ENCODE measurements around the gene TNS1. TPM values are rescaled to one million over a fixed set of nuclear protein-coding genes. Genes with fewer than 3 reads are reported as not detected.

The TNS1 gene
- total RNA-seq, 1 experiment from 2014 or later = 3.4 TPM

DNA sequence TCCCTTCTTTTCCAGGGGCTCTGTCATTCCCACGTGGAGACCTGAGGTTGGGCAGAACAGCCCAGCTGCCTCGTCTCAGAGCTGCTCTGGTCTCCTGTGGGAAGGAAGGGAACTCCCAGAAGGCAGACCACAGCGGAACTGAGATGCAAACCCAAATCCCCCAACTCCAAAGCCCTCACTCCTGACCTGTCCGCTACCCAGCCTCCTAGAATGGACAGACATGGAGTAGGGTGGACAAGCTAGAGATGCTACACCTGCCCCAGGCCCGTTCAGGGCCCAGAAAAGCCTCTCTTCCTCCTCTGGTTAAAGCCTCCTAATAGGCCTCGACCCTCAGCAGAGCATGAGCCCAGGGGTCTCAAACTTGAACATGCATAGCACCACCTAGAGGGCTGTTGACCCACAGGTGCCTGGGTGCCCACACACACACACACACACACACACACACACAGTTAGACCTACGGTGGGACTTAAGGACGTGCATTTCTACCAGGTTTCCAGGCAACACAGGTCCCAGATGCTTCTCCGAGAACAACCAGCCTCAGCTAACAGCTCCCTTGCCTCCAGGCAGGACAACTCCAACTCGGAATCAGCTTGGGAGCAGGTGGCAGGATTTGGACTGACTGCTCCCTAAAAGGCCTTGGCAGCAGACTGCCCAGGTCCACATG, 93.5 kb downstream of the TNS1 start:
- H3K4me1 Mint-ChIP-seq = peaks cover 15 to 43% of the 10 kb centered on the region in 2 experiments
- no peaks in the 10 kb centered on the region for H4K20me1 ChIP-seq (ENCODE audit: control insufficient read depth, insufficient read depth, insufficient read length)
- H3K27ac Mint-ChIP-seq = peak overlapping the region in 1 of 3 experiments; percentile 68; a peak in 1 of 7 replicates

More for the DNA sequence above, 93.5 kb downstream of the TNS1 start:
- no peak overlapping the region for H2BK120ac ChIP-seq (ENCODE audit: low read depth, low read length, poor library complexity, severe bottlenecking)
- H3K27me3 ChIP-seq (ENCODE audit: insufficient read depth, low read length) = no peaks in the 10 kb centered on the region
- H3K56ac ChIP-seq (ENCODE audit: insufficient read length, low read depth, low read length) = no peak overlapping the region
- H2AK5ac ChIP-seq (ENCODE audit: insufficient read length, low read length) = no peak overlapping the region
- H3T11ph ChIP-seq (ENCODE audit: low read length) = no peak overlapping the region
- H2BK15ac ChIP-seq (ENCODE audit: low read depth, low read length) = no peak overlapping the region
- no peaks in the 10 kb centered on the region for H3K9me3 ChIP-seq (ENCODE audit: control insufficient read depth, low read depth, low read length)
- H3K4me2 ChIP-seq (ENCODE audit: insufficient read depth, insufficient read length, low read length) = no peak overlapping the region
- Mint-ChIP-seq H3K36me3 (ENCODE audit: insufficient read depth in 1 of 3, low read depth in 3 of 3) (no peaks in the 10 kb centered on the region), H3K4me3 (no peak overlapping the region), H3K9me3 (no peaks in the 10 kb centered on the region), H3K27me3 (ENCODE audit: low read depth) (peaks cover 7% of the 10 kb centered on the region)
- H2BK20ac ChIP-seq (ENCODE audit: low read depth, low read length, poor library complexity, severe bottlenecking) = no peak overlapping the region
- no peaks in the 10 kb centered on the region for H3K23me2 ChIP-seq (ENCODE audit: insufficient read length, low read depth, low read length, poor library complexity, severe bottlenecking)
- H3K79me1 ChIP-seq (ENCODE audit: insufficient read depth, low read depth, low read length, poor library complexity, severe bottlenecking) = no peaks in the 10 kb centered on the region
- H3K79me2 ChIP-seq (ENCODE audit: insufficient read depth, low read length) = no peaks in the 10 kb centered on the region
- H3K4me1 ChIP-seq (ENCODE audit: insufficient read depth, low read length) = peaks cover 2% of the 10 kb centered on the region; the same call in 1 of the 2 replicates
- no peak overlapping the region for H2BK5ac ChIP-seq (ENCODE audit: insufficient read length, low read length)
- DNase-seq = no peak
- H4K91ac ChIP-seq (ENCODE audit: insufficient read length, low read depth, low read length) = no peak overlapping the region
- no peak overlapping the region for H3K4ac ChIP-seq (ENCODE audit: low read depth, low read length)
- TF ChIP-seq, protein P1, sequence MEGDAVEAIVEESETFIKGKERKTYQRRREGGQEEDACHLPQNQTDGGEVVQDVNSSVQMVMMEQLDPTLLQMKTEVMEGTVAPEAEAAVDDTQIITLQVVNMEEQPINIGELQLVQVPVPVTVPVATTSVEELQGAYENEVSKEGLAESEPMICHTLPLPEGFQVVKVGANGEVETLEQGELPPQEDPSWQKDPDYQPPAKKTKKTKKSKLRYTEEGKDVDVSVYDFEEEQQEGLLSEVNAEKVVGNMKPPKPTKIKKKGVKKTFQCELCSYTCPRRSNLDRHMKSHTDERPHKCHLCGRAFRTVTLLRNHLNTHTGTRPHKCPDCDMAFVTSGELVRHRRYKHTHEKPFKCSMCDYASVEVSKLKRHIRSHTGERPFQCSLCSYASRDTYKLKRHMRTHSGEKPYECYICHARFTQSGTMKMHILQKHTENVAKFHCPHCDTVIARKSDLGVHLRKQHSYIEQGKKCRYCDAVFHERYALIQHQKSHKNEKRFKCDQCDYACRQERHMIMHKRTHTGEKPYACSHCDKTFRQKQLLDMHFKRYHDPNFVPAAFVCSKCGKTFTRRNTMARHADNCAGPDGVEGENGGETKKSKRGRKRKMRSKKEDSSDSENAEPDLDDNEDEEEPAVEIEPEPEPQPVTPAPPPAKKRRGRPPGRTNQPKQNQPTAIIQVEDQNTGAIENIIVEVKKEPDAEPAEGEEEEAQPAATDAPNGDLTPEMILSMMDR (conservative IDR thresholded peaks at IDR 0.05) = no peak
- H2AFZ ChIP-seq (ENCODE audit: low read length) = no peak overlapping the region
- H3K23ac ChIP-seq (ENCODE audit: insufficient read length, low read depth, low read length) = no peak overlapping the region
- H3K14ac ChIP-seq (ENCODE audit: insufficient read depth, low read length) = no peak overlapping the region
- no peak overlapping the region for H3K18ac ChIP-seq (ENCODE audit: insufficient read length, low read depth, low read length)
- H4K8ac ChIP-seq (replicated peaks; ENCODE audit: insufficient read length, low read depth, low read length) = no peak overlapping the region
- no peak overlapping the region for H3K27ac ChIP-seq (ENCODE audit: insufficient read length, low read depth, low read length)
- H2BK12ac ChIP-seq (ENCODE audit: insufficient read length, low read depth, low read length) = no peak overlapping the region
- no peak overlapping the region for H4K5ac ChIP-seq (ENCODE audit: insufficient read length, low read depth, low read length)
- H3K9ac ChIP-seq (ENCODE audit: extremely low read depth, insufficient read length, low read length) = no peak overlapping the region
- no CpG with 5 or more reads among the region's 10 CpGs for WGBS (ENCODE audit: extremely low coverage, insufficient read length, low lambda C conversion rate)
